B cell (primary cell): Measurements from ENCODE around the gene TTC23.

Experiments used
- EZH2 ChIP-seq: IDR thresholded peaks from 2 replicates; pipeline ENCODE4 v1.6.1; 2012; ENCODE audit warnings: borderline replicate concordance, low read depth, mild to moderate bottlenecking, moderate library complexity, low read length; ENCODE audit not compliant: insufficient read depth, poor library complexity, severe bottlenecking
- TF ChIP-seq, protein P1 (sequence below): fragments of 200-600 bp; IDR thresholded peaks from one replicate; pipeline ENCODE4 v1.8.0; 2022; ENCODE audit warnings: antibody characterized with exemption, mild to moderate bottlenecking

DNA sequence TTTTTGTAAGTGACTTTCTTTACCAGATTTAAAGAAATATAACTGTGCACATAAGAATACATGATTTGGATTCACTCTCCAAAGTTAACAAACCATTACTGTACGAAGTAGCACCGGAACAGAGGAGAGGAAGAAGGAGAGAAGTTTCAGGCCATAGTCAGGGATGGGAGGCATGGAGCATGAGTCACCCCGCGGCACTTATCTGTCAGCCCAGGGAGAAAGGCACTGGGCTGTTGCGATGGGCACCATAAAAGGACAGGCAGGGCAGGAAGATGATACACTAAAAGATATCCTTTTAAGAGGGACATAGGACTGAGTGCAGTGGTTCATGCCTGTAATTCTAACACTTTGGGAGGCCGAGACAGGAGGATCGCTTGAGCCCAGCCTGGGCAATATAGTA lies 37.0 kb downstream of the TTC23 start:
- TF ChIP-seq, protein P1, sequence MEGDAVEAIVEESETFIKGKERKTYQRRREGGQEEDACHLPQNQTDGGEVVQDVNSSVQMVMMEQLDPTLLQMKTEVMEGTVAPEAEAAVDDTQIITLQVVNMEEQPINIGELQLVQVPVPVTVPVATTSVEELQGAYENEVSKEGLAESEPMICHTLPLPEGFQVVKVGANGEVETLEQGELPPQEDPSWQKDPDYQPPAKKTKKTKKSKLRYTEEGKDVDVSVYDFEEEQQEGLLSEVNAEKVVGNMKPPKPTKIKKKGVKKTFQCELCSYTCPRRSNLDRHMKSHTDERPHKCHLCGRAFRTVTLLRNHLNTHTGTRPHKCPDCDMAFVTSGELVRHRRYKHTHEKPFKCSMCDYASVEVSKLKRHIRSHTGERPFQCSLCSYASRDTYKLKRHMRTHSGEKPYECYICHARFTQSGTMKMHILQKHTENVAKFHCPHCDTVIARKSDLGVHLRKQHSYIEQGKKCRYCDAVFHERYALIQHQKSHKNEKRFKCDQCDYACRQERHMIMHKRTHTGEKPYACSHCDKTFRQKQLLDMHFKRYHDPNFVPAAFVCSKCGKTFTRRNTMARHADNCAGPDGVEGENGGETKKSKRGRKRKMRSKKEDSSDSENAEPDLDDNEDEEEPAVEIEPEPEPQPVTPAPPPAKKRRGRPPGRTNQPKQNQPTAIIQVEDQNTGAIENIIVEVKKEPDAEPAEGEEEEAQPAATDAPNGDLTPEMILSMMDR, result no peak
- no peak for TF ChIP-seq EZH2
